Measurements from ENCODE around the gene DNAJC22.

DNAJC22 gene

DNA sequence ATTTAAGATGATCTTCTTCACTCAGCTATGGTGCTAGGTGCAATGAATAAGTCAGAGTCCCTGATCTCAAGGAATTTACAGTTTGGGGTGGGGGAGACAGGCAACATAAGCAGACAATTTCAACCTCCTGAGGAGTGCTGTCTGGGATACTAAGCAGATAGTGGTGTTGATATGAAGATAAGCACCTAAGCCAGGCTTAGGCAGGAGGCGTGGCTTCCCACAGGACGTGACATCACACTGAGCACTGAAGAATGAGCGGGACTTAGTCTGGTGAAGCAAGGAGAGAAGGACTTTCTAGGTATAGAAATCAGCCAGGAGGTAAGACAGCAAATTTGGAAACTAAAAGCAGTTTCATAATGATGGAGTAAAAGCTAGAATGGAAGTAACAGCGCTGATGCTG is 44.9 kb upstream of the DNAJC22 start:
- H3K27ac ChIP-seq (ENCODE audit: low read depth, low read length, poor library complexity, severe bottlenecking) = no peak overlapping the region
- H4K20me1 ChIP-seq (ENCODE audit: insufficient read depth, low read length) = no peaks in the 10 kb centered on the region
- H3K27me3 ChIP-seq (ENCODE audit: insufficient read depth, low read length) = no peaks in the 10 kb centered on the region; the same call in 1 of the 2 replicates
- TF ChIP-seq EZH2 (IDR thresholded peaks at IDR 0.05; ENCODE audit: borderline replicate concordance, low read length) (no peak), CTCF (IDR thresholded peaks at IDR 0.05; ENCODE audit: low read length) (no peak)
- H3K79me2 ChIP-seq (ENCODE audit: insufficient read depth, low read length) = no peaks in the 10 kb centered on the region
- no peak overlapping the region for H3K4me2 ChIP-seq (ENCODE audit: low read length)
- no peak overlapping the region for H3K9ac ChIP-seq (ENCODE audit: low read length)
- H2AFZ ChIP-seq (ENCODE audit: low read length) = no peak overlapping the region
- no peaks in the 10 kb centered on the region for H3K9me3 ChIP-seq (ENCODE audit: low read length)
- no peaks in the 10 kb centered on the region for H3K9me2 ChIP-seq (ENCODE audit: low read depth, low read length)
- H3F3A ChIP-seq (ENCODE audit: insufficient read depth, low read length) = no peaks in the 10 kb centered on the region
- H3K4me1 ChIP-seq (ENCODE audit: insufficient read depth, low read length, severe bottlenecking) = peaks cover 6% of the 10 kb centered on the region
- H3K36me3 ChIP-seq (ENCODE audit: insufficient read depth, low read length) = no peaks in the 10 kb centered on the region
- H3K4me3 ChIP-seq (ENCODE audit: low read depth, low read length, poor library complexity, severe bottlenecking) = no peak overlapping the region

DNA sequence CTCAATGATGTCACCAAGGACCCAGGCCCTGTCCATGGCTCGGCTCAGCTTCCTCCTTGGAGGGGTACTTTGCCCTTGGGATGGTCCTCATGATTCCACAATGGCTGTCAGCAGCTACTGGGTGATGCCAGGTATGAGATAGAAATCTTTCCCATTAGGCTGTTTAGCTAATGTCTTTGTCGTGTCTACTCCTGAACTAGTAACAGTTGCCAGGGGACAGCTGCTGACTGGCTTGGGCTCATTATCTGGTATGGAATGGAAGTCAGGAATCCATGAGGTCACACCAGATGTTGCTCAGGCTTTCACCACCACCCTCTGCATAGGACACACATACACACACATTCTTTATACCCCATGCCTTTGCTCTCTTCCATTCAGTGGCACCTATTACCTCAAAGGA is 42.5 kb upstream of the DNAJC22 start:
- Histone ChIP-seq H3K27ac (ENCODE audit: low read depth, low read length, poor library complexity, severe bottlenecking) (no peak overlapping the region), H3K4me2 (ENCODE audit: low read length) (no peak overlapping the region), H3K4me1 (ENCODE audit: insufficient read depth, low read length, severe bottlenecking) (no peaks in the 10 kb centered on the region), H3K36me3 (ENCODE audit: insufficient read depth, low read length) (no peaks in the 10 kb centered on the region), H3F3A (ENCODE audit: insufficient read depth, low read length) (no peaks in the 10 kb centered on the region), H3K9ac (ENCODE audit: low read length) (no peak overlapping the region), H3K79me2 (ENCODE audit: insufficient read depth, low read length) (no peaks in the 10 kb centered on the region), H4K20me1 (ENCODE audit: insufficient read depth, low read length) (no peaks in the 10 kb centered on the region), H3K27me3 (ENCODE audit: insufficient read depth, low read length) (no peaks in the 10 kb centered on the region), H3K9me3 (ENCODE audit: low read length) (no peaks in the 10 kb centered on the region), H3K9me2 (ENCODE audit: low read depth, low read length) (no peaks in the 10 kb centered on the region), H2AFZ (ENCODE audit: low read length) (no peak overlapping the region), H3K4me3 (ENCODE audit: low read depth, low read length, poor library complexity, severe bottlenecking) (no peak overlapping the region)
- no peak for TF ChIP-seq EZH2 (IDR thresholded peaks at IDR 0.05; ENCODE audit: borderline replicate concordance, low read length)
- no peak for TF ChIP-seq CTCF (IDR thresholded peaks at IDR 0.05; ENCODE audit: low read length)

DNA sequence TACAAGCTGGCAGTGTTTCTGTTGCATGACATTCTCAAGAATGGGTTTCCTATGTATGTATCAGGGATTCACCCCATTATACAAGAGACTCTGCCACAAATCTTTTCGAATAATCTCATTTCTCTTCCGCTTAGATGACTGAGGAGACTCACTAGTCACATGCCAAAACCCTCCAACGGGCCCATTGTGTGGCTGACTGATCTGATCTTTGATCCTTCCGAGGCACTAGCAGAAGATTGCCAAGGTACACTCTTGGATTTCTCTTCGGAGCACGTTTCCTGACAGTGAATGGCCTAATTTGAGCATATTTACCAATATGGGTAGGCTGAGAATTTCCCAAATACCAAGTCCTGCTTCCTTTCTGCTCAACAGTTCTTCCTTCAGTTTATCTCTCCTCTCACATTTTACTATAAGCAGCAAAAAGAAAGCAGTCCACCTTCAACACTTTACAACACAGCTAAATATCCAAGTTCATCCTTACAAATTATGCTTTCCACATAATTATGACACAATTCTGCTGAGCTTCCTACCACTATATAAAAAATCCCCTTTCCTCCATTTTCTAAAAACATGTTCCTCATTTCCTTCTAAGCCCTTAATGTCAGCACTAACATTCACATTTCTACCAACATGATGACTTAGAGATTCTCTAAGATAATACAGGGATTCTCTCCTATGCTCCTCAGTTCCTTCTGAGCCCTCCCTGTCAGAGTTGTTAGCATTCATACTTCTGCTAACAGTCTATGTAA is 40.8 kb upstream of the DNAJC22 start:
- H3K79me2 ChIP-seq (ENCODE audit: insufficient read depth, low read length) = no peaks in the 10 kb centered on the region
- no peak overlapping the region for H3K9ac ChIP-seq (ENCODE audit: low read length)
- H4K20me1 ChIP-seq (ENCODE audit: insufficient read depth, low read length) = no peaks in the 10 kb centered on the region
- no peaks in the 10 kb centered on the region for H3K4me1 ChIP-seq (ENCODE audit: insufficient read depth, low read length, severe bottlenecking)
- TF ChIP-seq CTCF (IDR thresholded peaks at IDR 0.05; ENCODE audit: low read length) (no peak), EZH2 (IDR thresholded peaks at IDR 0.05; ENCODE audit: borderline replicate concordance, low read length) (no peak)
- no peak overlapping the region for H3K4me2 ChIP-seq (ENCODE audit: low read length)
- H3K27me3 ChIP-seq (ENCODE audit: insufficient read depth, low read length) = no peaks in the 10 kb centered on the region
- H3F3A ChIP-seq (ENCODE audit: insufficient read depth, low read length) = no peaks in the 10 kb centered on the region
- no peaks in the 10 kb centered on the region for H3K9me2 ChIP-seq (ENCODE audit: low read depth, low read length)
- H3K27ac ChIP-seq (ENCODE audit: low read depth, low read length, poor library complexity, severe bottlenecking) = no peak overlapping the region
- H2AFZ ChIP-seq (ENCODE audit: low read length) = no peak overlapping the region
- no peaks in the 10 kb centered on the region for H3K9me3 ChIP-seq (ENCODE audit: low read length)
- H3K4me3 ChIP-seq (ENCODE audit: low read depth, low read length, poor library complexity, severe bottlenecking) = no peak overlapping the region
- H3K36me3 ChIP-seq (ENCODE audit: insufficient read depth, low read length) = no peaks in the 10 kb centered on the region

Data from OCI-LY1 (cell line).